Epithelial cell of prostate (primary cell): ENCODE data around the gene SLC25A43.
"Not testable (repeated sequence)": the region's sequence is repeated elsewhere in the genome, so short reads cannot be mapped to it uniquely, and the experiment has no call there.

ENCODE experiments used
- DNase-seq: peaks from one replicate; pipeline ENCODE4 v3.0.0-alpha.2; 2011; ENCODE audit warnings: low read depth, low spot score
- H3K27ac ChIP-seq: fragments of 450-650 bp; 2 replicates; pipeline ENCODE4 v1.5.1; 2017; ENCODE audit warnings: mild to moderate bottlenecking

The SLC25A43 gene

DNA sequence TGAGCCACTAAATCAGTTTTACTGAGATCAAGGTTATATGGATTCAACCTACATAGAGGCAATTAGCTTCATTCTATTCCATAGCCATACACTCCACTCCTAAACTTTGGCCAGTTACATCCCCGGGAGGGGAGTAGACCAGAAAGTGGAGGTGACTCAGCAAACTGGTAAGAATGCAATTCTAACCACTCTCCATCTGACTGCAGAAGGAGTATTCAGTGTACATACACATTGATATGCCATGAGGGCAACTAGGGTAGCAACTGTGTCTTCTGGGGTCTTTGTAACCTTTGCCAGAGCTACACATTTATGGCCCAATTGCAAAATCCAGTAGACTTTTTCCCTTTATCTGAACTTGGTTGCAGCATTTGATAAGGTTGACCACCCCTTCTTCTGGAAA lies 7.6 kb downstream of the SLC25A43 start:
- H3K27ac ChIP-seq, result no peak overlapping the region
- DNase-seq, result no peak

DNA sequence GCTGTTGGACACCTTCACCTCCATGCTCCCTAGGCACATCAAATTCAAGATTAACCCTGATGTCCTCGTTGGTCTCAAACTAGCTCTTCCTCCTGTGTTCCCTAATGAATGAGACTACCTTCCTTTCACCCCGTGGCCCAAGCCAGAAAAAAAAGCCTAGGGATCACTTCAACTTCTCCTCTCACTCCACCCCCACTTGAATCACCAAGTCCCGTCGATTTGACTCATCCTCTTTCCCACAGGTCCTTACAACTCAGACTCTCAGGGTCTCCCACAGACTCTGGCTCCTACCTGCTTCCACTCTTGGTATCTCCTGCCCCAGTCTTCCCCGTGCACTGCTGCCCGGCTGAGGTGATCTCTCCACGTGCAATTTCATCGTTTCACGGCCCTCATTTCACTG lies 8.5 kb downstream of the SLC25A43 start:
- H3K27ac ChIP-seq, result no peak overlapping the region
- DNase-seq, result no peak

- peak overlapping the region; percentile 22 for H3K27ac ChIP-seq
- no peak for DNase-seq
Observed at GRCh38 chrX:119410027-119410819, 11.1 kb downstream of the SLC25A43 start.

DNA sequence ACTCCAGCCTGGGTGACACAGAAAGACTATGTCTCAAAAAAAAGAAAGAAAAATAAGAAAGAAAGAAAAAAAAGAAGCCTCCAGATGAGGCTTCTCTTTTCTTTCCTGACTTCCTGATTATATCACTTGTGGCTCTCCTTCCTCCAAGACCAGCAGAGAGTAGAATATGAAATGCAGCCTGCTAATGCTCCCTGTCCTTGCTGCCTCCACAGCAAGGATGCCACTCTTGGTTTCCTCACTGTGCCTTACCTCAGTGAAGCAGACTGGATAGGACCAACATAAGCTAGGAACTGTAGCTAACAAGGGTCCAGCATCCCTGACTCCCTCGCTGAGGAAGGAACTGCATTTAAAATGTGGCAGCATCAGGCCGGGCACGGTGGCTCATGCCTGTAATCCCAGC lies 11.7 kb downstream of the SLC25A43 start:
- no peak for DNase-seq
- H3K27ac ChIP-seq, result peak overlapping the region; percentile 18

GRCh38 chrX:119411959-119412358 lies 12.8 kb downstream of the SLC25A43 start:
- DNase-seq, result no peak
- H3K27ac ChIP-seq, result no peak overlapping the region

DNA sequence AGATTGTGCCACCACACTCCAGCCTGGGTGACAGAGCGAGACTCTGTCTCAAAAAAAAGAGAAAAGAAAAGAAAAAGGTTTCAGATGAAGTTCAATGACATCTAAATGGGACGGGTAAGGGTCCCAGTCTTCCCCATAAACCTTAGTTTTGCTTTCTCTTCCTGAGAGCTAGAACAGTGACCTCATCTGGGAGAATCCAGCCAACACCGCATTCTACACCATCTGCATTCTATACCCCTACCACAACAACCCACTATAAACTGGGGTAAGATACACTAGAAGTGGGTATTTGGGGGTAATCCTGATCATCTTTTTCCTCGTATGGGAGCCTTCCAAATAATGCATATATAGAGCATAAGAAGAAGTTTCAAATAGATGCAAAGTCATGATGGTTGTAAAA lies 18.2 kb downstream of the SLC25A43 start:
- DNase-seq, result no peak
- no peak overlapping the region for H3K27ac ChIP-seq

GRCh38 chrX:119417842-119418241 lies 18.7 kb downstream of the SLC25A43 start:
- no peak overlapping the region for H3K27ac ChIP-seq
- DNase-seq, result no peak

DNA sequence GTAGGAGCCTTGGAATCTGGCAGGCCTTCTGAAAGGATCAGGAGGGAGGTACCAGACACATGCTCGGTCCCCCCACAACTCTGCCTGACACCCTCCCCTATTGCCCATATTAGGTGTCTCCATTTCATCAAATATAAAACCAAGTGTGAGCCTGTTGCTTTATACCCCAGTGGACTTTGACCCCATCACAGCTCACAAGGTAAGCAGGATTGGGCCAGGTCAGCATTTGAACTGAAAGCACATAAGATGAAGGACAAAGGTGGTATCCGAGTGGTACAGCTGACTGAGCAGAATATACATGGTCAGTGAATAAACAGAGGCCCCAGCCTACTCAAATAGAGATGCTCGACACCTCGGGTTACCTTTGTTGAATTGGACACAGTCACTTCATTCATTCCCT lies 20.0 kb downstream of the SLC25A43 start:
- no peak for DNase-seq
- H3K27ac ChIP-seq, result no peak overlapping the region

DNA sequence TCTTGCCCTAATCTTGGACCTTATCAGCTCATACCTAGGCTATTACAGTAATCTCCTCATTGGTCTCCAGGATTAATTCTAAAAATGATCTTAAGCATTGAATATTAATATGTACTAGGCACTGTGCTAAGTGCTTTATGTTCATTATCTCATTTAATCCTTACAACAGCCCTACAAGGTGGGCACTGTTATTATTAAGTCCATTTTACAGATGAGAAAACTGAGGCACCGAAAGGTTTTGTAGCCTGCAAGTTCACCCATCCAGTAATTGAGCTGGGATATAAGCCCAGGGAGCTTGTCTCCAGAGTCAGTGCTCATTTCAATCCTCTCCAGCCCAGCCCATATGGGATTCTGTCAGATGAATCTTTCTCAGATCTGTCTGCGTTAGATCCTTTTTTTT lies 20.8 kb downstream of the SLC25A43 start:
- no peak for DNase-seq
- no peak overlapping the region for H3K27ac ChIP-seq

GRCh38 chrX:119421016-119421705 lies 22.0 kb downstream of the SLC25A43 start:
- H3K27ac ChIP-seq, result no peak overlapping the region
- DNase-seq, result no peak

- no peak for DNase-seq
Observed at GRCh38 chrX:119423631-119424030, 24.5 kb downstream of the SLC25A43 start.

GRCh38 chrX:119424999-119425398 lies 25.9 kb downstream of the SLC25A43 start:
- H3K27ac ChIP-seq, result no peak overlapping the region
- DNase-seq, result no peak

More at GRCh38 chrX:119423631-119424030, 24.5 kb downstream of the SLC25A43 start:
- H3K27ac ChIP-seq, result no peak overlapping the region

DNA sequence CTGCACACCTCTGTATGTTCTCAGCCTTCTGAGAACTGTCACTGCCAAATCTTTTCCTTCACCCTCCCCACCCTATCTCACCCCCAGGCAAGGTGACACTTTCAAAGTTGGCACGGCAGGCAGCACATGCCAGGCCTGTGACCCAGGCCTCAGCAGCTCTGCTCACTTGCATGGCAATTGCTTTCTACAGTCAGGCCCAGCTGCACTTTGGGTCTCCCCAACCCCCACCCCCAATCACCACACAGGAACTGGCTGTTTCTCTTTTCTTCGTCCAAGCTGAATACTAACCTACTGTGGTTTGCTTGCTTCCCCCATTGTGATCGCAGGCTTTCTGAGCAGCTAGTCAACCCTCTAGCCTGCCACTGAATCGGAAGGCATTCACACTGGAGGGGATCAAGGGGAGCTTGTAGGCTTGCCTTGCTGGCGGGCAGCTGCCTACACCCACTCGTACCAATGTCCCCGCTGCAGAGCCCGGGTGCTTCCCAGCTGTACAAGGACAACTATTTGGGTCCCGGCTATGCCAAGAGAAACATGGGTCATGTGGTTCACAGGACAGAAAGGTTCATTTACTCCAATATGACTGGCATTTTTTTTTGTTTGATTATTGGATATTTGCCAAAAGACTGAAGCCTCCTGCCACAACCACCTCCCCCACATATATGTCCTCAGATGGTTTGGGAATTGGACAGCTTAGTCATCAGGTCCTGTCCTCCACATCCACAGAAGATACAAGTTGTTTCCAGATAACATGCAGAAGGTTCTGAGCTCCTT lies 28.1 kb downstream of the SLC25A43 start:
- no peak for DNase-seq
- no peak overlapping the region for H3K27ac ChIP-seq

GRCh38 chrX:119427795-119428185 lies 28.7 kb downstream of the SLC25A43 start:
- DNase-seq, result no peak
- no peak overlapping the region for H3K27ac ChIP-seq

DNA sequence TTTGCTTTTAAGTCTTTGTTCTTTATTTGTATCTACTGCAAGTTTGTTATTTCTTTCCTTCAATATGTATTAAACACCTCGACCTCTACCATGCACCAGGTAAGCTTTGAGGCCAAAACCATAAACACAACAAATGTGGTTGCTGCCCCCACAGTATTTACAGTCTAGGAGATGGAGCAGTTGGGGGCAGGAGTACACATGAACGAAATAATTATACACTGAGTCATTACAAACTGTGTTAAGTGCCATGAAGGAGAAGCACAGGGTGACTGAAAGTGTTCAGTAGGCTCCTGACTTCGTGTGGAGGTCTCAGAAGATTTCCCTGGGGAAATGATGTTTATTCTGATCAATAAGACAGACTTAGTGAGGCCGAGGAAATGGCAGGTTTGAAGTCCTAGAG lies 30.3 kb downstream of the SLC25A43 start:
- DNase-seq, result no peak

GRCh38 chrX:119441295-119441694 lies 42.2 kb downstream of the SLC25A43 start:
- DNase-seq, result not testable (repeated sequence)
- H3K27ac ChIP-seq, result peak overlapping the region; percentile 77

More for the DNA sequence above, 30.3 kb downstream of the SLC25A43 start:
- H3K27ac ChIP-seq, result no peak overlapping the region

GRCh38 chrX:119442286-119442685 lies 43.1 kb downstream of the SLC25A43 start:
- no peak for DNase-seq
- H3K27ac ChIP-seq, result peak overlapping the region; percentile 77

DNA sequence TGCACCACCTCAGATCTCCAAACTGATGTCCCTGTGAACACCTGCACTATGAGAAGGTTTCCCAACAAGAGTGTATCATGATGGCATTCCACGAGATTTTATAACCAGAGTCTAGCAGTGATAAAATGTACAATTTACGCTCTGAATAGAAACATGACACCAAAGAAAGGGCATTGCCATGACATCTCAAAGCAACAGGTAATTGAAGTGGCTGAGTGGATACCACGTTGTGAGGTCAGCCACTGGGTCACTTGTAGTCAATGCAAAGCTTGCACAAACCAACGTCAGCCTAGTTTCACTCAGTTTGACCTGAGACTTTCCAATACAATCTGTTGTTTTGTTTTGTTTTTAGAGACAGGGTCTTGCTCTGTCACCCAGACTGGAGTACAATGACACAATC lies 54.1 kb downstream of the SLC25A43 start:
- no peak for DNase-seq
- H3K27ac ChIP-seq, result no peak overlapping the region

DNA sequence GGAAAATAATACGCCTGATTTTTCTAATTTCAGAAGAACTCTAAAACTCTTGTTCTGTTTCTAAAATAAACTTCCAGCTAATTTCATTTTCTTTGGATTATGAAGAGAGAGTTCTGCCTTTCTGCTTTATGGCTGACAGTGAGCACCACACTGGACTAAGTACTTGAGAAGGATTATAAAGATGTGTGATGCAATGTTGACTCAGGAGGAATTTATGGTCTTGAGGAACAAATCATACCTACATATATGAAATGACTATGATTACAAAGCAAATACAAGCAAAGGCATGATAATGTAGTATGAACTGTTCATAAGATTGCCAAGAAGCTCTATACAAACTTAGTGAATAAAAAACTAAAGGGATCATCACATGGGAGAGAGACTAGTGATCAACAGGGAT lies 56.1 kb downstream of the SLC25A43 start:
- peak; percentile 49 for DNase-seq
- H3K27ac ChIP-seq, result peak overlapping the region; percentile 71

DNA sequence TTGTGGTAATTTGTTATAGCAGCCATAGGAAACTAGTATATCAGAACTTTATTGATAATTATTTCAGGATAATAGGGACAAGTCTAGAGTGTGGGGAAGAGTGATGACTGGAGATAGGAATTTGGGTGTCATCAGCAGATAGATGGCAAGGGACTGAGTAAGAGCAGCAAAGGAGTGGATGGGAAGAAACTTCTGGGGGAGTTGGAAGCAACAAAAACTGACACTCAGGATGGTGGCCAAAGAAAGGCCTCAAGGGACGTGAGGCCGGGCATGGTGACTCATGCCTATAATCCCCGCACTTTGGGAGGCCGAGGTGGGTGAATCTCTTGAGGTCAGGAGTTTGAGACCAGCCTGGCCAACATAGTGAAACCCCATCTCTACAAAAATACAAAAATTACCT lies 60.0 kb downstream of the SLC25A43 start:
- no peak for DNase-seq
- H3K27ac ChIP-seq, result peak overlapping the region; percentile 37

DNA sequence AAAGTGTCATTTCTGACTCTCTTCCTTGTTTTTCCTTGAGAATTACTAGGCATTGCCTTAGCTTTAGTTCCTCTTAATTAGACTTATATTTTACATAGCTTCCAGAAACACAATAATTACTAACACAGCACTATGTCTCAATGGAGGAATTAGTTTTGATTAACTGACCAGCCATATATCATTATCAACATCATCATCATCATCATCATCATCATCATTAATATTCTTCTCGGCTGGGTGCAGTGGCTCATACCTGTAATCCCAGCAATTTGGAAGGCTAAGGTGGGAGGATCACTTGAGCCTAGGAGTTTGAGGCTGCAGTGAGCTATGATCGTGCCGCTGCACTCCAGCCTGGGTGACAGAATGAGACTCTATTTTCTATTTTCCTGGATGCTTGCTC lies 66.4 kb downstream of the SLC25A43 start:
- no peak for DNase-seq

More for the DNA sequence above, 66.4 kb downstream of the SLC25A43 start:
- no peak overlapping the region for H3K27ac ChIP-seq
